Thyroid gland (tissue), 4 donors: ENCODE measurements around the gene PLXNA4. TPM values are rescaled to one million over a fixed set of nuclear protein-coding genes. Genes with fewer than 3 reads are reported as not detected.

Source experiments
- DNase-seq, 2 donors: peaks; one replicate each; pipeline ENCODE4 v3.0.0-alpha.2; 2019
- H3K27ac ChIP-seq, 3 donors: fragments of 200-600 bp; sonication (generic); 1 replicate in 2 of 3; 2 replicates in 1 of 3; pipeline ENCODE4 v1.5.1; 2016 to 2019; ENCODE audit warnings: mild to moderate bottlenecking in 1 of 3, moderate library complexity in 1 of 3
- H3K27me3 ChIP-seq: fragments of 200-600 bp; sonication (generic); one replicate; pipeline ENCODE4 v1.5.1; 2019
- H3K36me3 ChIP-seq, 2 donors: fragments of 200-600 bp; sonication (generic); one replicate each; pipeline ENCODE4 v1.5.1; 2016 to 2019
- H3K4me1 ChIP-seq, 2 donors: fragments of 200-600 bp; sonication (generic); one replicate each; pipeline ENCODE4 v1.5.1; 2017 to 2019
- H3K4me3 ChIP-seq, 3 donors: fragments of 200-600 bp; sonication (generic); replicated peaks in 1 of 3; 1 replicate in 2 of 3; 2 replicates in 1 of 3; pipeline ENCODE4 v1.5.1; 2016; ENCODE audit warnings: mild to moderate bottlenecking in 1 of 3
- H3K9me3 ChIP-seq: fragments of 200-600 bp; sonication (generic); one replicate; pipeline ENCODE4 v1.5.1; 2017
- POLR2A ChIP-seq, 2 donors: fragments of 450-650 bp; IDR thresholded peaks; one replicate each; pipeline ENCODE4 v1.6.1; 2017; ENCODE audit warnings: antibody characterized with exemption in 2 of 2, mild to moderate bottlenecking in 2 of 2, moderate library complexity in 1 of 2
- WGBS, 2 donors: methylation state at CpG; one replicate each; pipeline ENCODE4 v1.1.5; 2017; 5-methylcytosine and 5-hydroxymethylcytosine counted together
- intact Hi-C: fragments of 100-400 bp; cut with DNase I; formaldehyde crosslinking; loops from one replicate; pipeline ENCODE4 v1.15.1; 2023
- total RNA-seq, 4 donors: library from RNA; depleted of rRNA; stranded (reverse); fragments of >200 nt; gene quantifications; one replicate each; pipeline ENCODE4 v1.2.3, GENCODE V29; 2016
- TF ChIP-seq, protein P1 (sequence below), 6 experiments: fragments of 200-600 bp in 3 of 6; fragments of 450-650 bp in 3 of 6; sonication (generic) in 3 of 6; IDR thresholded peaks; one replicate each; pipeline ENCODE4 v1.5.1; 2016 to 2019; ENCODE audit warnings: antibody characterized with exemption in 6 of 6, mild to moderate bottlenecking in 2 of 6, inconsistent platforms in 1 of 6, moderate library complexity in 1 of 6

The PLXNA4 gene
- total RNA-seq, 4 donors from 2014 or later = 1.3 to 8.3 (median 2.4) TPM

DNA sequence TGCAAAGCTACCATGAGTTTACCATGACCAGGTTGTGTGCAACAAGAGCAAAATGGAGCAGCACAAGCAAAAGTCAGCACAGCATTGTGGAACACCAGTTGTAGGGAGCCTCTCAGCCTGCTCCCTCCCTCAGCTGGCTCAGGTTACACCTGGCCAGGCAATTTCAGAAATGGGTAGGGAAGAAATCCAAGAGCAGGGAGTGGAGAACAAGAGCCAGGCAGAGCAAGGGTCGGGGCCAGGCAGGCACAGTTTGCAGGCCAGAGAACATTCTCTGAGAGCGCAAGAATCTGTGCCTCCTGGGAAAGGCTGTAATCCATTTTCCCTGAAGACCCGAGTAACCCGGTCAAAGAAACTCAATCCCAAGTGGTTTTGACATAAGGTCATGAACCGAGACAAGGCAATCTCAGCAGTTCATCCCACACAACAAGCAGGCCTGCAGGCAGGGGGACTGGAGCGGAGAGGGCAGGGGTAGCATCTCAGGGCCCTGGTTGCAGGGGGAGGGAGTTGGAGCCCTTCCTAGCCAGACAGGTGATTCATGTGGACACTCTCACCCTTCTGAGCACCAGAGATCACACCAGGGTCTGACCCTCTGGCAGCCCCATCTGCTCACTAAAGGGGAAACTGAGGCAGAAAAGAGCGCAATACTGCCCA is 258.4 kb downstream of the PLXNA4 start:
- H3K27ac ChIP-seq = no peak overlapping the region
- no peak for DNase-seq
- 63 to 79% methylated on average over 7 of the region's 7 CpGs for WGBS, 2 donors
- intact Hi-C loops = loop anchor here (2.0 kb wide), 1 partner anchor 263 kb away; no protein-coding TSS in a partner anchor
- H3K9me3 ChIP-seq = no peaks in the 10 kb centered on the region
- H3K36me3 ChIP-seq = no peaks in the 10 kb centered on the region
- H3K4me1 ChIP-seq = peaks cover 0 to 8% of the 10 kb centered on the region in 2 donors
- H3K27me3 ChIP-seq = no peaks in the 10 kb centered on the region
- H3K4me3 ChIP-seq = no peak overlapping the region
- no peak for TF ChIP-seq POLR2A (IDR thresholded peaks at IDR 0.05)
- TF ChIP-seq, protein P1, sequence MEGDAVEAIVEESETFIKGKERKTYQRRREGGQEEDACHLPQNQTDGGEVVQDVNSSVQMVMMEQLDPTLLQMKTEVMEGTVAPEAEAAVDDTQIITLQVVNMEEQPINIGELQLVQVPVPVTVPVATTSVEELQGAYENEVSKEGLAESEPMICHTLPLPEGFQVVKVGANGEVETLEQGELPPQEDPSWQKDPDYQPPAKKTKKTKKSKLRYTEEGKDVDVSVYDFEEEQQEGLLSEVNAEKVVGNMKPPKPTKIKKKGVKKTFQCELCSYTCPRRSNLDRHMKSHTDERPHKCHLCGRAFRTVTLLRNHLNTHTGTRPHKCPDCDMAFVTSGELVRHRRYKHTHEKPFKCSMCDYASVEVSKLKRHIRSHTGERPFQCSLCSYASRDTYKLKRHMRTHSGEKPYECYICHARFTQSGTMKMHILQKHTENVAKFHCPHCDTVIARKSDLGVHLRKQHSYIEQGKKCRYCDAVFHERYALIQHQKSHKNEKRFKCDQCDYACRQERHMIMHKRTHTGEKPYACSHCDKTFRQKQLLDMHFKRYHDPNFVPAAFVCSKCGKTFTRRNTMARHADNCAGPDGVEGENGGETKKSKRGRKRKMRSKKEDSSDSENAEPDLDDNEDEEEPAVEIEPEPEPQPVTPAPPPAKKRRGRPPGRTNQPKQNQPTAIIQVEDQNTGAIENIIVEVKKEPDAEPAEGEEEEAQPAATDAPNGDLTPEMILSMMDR (IDR thresholded peaks at IDR 0.05) = no peak

DNA sequence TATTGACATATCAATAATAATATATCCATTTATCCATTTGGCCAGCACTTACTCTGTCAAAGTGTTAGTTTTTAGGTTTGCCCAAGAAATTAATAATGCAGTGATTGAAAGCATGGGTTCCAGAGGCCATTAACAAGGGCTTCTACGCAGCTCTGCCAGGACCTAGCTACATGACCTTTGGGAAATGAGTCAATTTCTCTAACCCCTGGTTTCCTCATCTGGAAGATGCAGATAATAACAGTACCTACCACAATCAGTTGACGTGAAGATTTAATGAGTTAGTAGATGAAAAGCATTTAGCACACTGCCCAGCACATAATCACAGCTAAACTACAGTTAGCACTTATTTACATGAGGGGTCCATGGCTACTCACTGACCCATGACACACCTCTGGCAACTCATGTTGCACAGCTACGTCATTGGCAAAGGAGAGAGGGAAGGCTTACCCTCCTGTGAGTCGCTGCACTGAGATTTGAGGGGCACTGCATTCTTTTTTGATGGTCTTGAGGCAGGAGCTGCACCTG is 263.7 kb downstream of the PLXNA4 start:
- WGBS, 2 donors = 83 to 86% methylated on average over 4 of the region's 4 CpGs
- Histone ChIP-seq H3K4me1 (no peaks in the 10 kb centered on the region), H3K27me3 (no peaks in the 10 kb centered on the region), H3K36me3 (no peaks in the 10 kb centered on the region), H3K4me3 (no peak overlapping the region), H3K27ac (no peak overlapping the region), H3K9me3 (no peaks in the 10 kb centered on the region)
- intact Hi-C loops = no loop called here
- no peak for DNase-seq
- TF ChIP-seq, protein P1 (IDR thresholded peaks at IDR 0.05) = no peak
- TF ChIP-seq POLR2A (IDR thresholded peaks at IDR 0.05) = no peak

DNA sequence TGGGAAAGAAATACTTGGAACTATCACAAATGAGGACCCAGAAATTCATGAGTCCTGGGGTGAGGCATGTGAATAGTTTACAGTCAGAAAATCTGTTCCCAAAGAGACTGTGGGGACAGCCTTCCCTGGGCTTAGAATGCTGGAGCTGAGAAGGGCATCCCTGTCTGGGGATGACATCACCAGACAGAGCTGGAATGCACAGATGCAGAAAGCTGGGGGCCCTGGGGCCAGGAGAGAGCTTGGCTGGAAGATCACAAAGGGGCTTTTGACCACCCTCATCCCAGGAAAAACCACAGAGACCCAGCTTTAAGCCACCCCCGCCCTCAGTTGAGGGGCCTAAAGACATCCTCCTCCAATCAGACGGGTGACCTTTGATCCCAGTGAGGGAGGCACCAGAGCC is 264.5 kb downstream of the PLXNA4 start:
- no peak for TF ChIP-seq POLR2A (IDR thresholded peaks at IDR 0.05)
- TF ChIP-seq, protein P1 (IDR thresholded peaks at IDR 0.05) = no peak
- Histone ChIP-seq H3K27ac (no peak overlapping the region), H3K4me3 (no peak overlapping the region), H3K9me3 (no peaks in the 10 kb centered on the region), H3K27me3 (no peaks in the 10 kb centered on the region), H3K36me3 (no peaks in the 10 kb centered on the region), H3K4me1 (no peaks in the 10 kb centered on the region)
- DNase-seq = no peak
- intact Hi-C loops = no loop called here
- WGBS, 2 donors = 86 to 100% methylated on average over 2 of the region's 2 CpGs

DNA sequence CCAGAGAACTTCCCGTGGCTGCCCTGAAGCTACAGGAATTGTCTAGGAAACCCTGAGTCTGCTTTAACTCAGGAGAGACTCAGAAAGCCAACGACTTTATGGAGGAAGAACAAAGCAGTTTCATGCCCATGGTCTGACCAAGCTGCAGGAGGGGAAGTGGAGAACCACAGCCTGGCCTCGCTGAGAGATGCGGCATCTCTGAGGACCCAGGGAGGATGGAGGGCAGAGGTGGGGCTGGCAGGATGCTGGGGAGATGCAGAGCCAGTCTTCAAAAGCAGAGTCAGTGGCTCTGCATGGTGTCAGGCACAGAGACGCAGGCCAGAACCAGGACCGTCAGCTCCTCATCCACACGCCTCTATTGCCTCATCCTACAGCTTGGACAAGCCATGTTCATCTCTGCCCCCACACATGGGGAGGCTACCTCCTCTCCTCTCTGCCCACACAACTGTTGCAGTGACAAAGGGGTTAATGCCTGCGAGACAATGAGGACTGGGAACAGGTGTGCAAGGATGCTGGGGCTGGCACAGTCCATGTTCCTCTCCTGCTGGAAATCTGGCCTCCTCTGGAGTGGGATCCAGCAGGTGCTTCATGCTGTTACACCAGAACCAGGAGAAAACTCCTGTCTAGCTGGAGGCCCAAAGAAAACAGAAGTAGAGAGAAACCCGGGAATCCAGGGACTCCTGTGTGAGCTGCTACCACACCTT is 267.0 kb downstream of the PLXNA4 start:
- WGBS, 2 donors = 73 to 78% methylated on average over 8 to 9 of the region's 9 CpGs
- Histone ChIP-seq H3K9me3 (no peaks in the 10 kb centered on the region), H3K4me3 (no peak overlapping the region), H3K27ac (no peak overlapping the region), H3K36me3 (no peaks in the 10 kb centered on the region), H3K4me1 (no peaks in the 10 kb centered on the region), H3K27me3 (no peaks in the 10 kb centered on the region)
- TF ChIP-seq POLR2A (IDR thresholded peaks at IDR 0.05) = no peak
- TF ChIP-seq, protein P1 (IDR thresholded peaks at IDR 0.05) = no peak
- DNase-seq = no peak
- intact Hi-C loops = no loop called here

DNA sequence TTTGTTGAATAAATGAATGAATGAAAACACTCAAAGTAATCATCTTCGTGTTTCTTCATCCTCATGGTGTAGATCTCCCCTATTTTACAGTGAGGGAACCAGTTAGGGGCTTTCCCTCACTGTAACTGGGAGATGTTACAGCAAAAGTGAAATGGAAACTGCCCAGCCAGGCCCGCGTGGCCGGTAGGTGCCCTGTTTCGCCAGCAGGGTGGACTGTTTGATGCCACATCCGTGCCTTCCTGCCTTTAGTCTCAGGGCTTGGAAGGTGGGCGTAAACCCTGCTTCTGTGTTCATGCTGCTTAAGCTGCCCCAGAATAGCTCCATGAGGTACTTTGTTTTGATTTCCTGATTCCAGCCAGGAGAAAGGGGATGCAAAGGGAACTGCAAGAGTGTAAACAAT is 268.8 kb downstream of the PLXNA4 start:
- TF ChIP-seq, protein P1 (IDR thresholded peaks at IDR 0.05) = no peak
- no peak for TF ChIP-seq POLR2A (IDR thresholded peaks at IDR 0.05)
- Histone ChIP-seq H3K9me3 (no peaks in the 10 kb centered on the region), H3K27me3 (no peaks in the 10 kb centered on the region), H3K36me3 (no peaks in the 10 kb centered on the region), H3K4me3 (no peak overlapping the region), H3K4me1 (no peaks in the 10 kb centered on the region), H3K27ac (no peak overlapping the region)
- intact Hi-C loops = no loop called here
- 72 to 75% methylated on average over 7 of the region's 7 CpGs for WGBS, 2 donors
- DNase-seq = no peak
